T1000 (cell line): ENCODE measurements around the gene SCAANT1.

ENCODE experiments used
- DNase-seq: peaks from one replicate; lab custom pipeline; 2025; ENCODE audit warnings: mixed read lengths; lab: John Stamatoyannopoulos, UW

SCAANT1 gene

DNA sequence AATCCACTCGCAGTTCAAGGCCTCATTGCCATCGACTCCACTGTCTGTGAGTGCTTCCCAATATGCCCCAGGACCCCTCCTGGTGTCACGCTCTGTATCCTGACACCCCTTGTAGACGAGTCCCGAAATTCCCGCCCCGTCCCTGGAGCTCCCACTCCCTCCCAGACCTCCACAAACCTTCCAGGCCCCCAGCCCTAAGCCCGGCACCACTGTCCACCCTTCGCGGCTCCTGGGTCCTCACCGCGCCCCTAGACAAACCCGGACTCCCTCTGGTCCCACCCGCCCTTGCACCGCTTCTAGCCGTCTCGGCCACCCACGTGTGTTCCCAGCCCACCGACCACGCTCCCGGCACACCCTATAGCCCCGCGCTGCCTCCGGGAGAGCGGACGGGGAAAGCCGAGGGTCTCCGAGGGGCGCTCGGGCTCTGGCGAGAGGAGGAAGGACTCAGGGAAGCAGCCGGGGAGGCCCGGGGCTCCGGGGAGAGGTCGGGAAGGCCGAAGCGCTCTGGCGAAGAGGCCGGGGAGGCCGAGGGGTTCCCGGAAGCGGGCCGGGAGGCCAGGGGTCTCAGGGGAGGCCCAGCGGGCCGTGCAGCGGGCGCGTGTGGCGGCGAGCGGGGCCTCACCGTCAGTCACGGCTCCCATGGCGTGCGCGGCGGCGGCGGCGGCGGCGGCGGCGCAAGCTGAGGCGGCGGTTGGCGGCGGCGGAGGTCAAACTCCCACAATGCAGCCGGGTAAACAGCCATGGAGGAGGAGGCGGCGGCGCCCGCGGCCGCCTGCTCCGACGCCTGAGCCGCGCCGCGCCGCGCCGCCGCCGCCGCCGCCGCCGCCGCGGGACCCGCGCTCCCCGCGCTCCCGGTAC is 48.8 kb downstream of the SCAANT1 start, which contains the start of the genes ATXN7 and THOC7:
Gene ATXN7, plus strand, starts transcription at position 718 of the 858 bp plus-strand sequence. CDS start 48,732 bp downstream, outside the sequence.
Gene THOC7, minus strand, starts transcription at position 656 of the 858 bp plus-strand sequence. Its CDS starts 15 bp downstream, at position 641.
- DNase-seq: peak; percentile 59

DNA sequence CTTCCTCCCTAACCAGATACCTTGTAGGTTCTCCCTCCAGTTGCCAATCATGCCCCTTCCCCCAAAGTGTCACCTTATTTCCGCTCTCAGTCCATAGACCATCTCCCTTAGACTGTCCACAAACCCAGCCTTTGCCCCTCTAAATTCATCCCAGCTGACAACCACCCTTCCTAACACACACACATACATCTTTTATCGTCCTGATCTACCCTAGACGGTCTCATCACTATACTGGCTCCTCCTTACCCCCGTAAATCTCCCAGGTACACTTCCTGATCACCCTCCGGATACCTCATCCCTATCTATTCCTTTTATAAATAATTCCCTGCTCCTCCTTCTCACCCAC is 49.4 kb downstream of the SCAANT1 start:
- no peak for DNase-seq
